Mucosa of stomach (tissue), 1 donor: Measurements from ENCODE around the gene CYP2F1.

Source experiments
- H3K27me3 ChIP-seq: one replicate; pipeline ENCODE4 v1.7.0; 2013; ENCODE audit warnings: mild to moderate bottlenecking, low read length; ENCODE audit not compliant: control insufficient read depth, insufficient read depth
- H3K36me3 ChIP-seq: one replicate; pipeline ENCODE4 v1.7.0; 2013; ENCODE audit warnings: low read length; ENCODE audit not compliant: control insufficient read depth, insufficient read depth
- H3K4me1 ChIP-seq: one replicate; pipeline ENCODE4 v1.7.0; 2013; ENCODE audit warnings: mild to moderate bottlenecking, low read length; ENCODE audit not compliant: control insufficient read depth, insufficient read depth
- H3K4me3 ChIP-seq: one replicate; pipeline ENCODE4 v1.7.0; 2013; ENCODE audit warnings: low read length
- H3K9ac ChIP-seq: one replicate; pipeline ENCODE4 v1.7.0; 2013; ENCODE audit warnings: mild to moderate bottlenecking, low read length, moderate library complexity
- H3K9me3 ChIP-seq: one replicate; pipeline ENCODE4 v1.7.0; 2013; ENCODE audit warnings: mild to moderate bottlenecking, low read length, moderate library complexity; ENCODE audit not compliant: control insufficient read depth
- donor health status: Pancreatic carcinoma.

Gene CYP2F1

GRCh38 chr19:41166944-41167804, 52.9 kb downstream of the CYP2F1 start:
- H3K9ac ChIP-seq: peak overlapping the region; percentile 53
- H3K9me3 ChIP-seq: no peaks in the 10 kb centered on the region
- no peaks in the 10 kb centered on the region for H3K27me3 ChIP-seq
- H3K36me3 ChIP-seq: peaks cover 4% of the 10 kb centered on the region
- H3K4me3 ChIP-seq: no peak overlapping the region
- peaks cover 40% of the 10 kb centered on the region for H3K4me1 ChIP-seq

- H3K4me1 ChIP-seq: peaks cover 56% of the 10 kb centered on the region
- H3K9ac ChIP-seq: peak overlapping the region; percentile 60
- no peak overlapping the region for H3K4me3 ChIP-seq
- H3K27me3 ChIP-seq: no peaks in the 10 kb centered on the region
- peaks cover 4% of the 10 kb centered on the region for H3K36me3 ChIP-seq
- no peaks in the 10 kb centered on the region for H3K9me3 ChIP-seq
Observed at GRCh38 chr19:41172297-41173164, 58.3 kb downstream of the CYP2F1 start.

- Histone ChIP-seq H3K9me3 (no peaks in the 10 kb centered on the region), H3K36me3 (peaks cover 4% of the 10 kb centered on the region), H3K9ac (no peak overlapping the region), H3K27me3 (no peaks in the 10 kb centered on the region), H3K4me1 (peaks cover 43% of the 10 kb centered on the region), H3K4me3 (no peak overlapping the region)
Observed at GRCh38 chr19:41174297-41174928, 60.2 kb downstream of the CYP2F1 start.

GRCh38 chr19:41175801-41176777, 61.9 kb downstream of the CYP2F1 start:
- Histone ChIP-seq H3K36me3 (no peaks in the 10 kb centered on the region), H3K9ac (peak overlapping the region; percentile 25), H3K9me3 (no peaks in the 10 kb centered on the region), H3K27me3 (no peaks in the 10 kb centered on the region), H3K4me1 (peaks cover 43% of the 10 kb centered on the region), H3K4me3 (no peak overlapping the region)
